GM12801 (cell line): Measurements from ENCODE around the gene GOLGA3.

Source experiments
- TF ChIP-seq, protein P1 (sequence below): IDR thresholded peaks from one replicate; pipeline ENCODE4 v1.5.1; 2011; ENCODE audit warnings: control low read depth; ENCODE audit not compliant: insufficient read length; ENCODE audit errors: extremely low read depth

Gene GOLGA3

DNA sequence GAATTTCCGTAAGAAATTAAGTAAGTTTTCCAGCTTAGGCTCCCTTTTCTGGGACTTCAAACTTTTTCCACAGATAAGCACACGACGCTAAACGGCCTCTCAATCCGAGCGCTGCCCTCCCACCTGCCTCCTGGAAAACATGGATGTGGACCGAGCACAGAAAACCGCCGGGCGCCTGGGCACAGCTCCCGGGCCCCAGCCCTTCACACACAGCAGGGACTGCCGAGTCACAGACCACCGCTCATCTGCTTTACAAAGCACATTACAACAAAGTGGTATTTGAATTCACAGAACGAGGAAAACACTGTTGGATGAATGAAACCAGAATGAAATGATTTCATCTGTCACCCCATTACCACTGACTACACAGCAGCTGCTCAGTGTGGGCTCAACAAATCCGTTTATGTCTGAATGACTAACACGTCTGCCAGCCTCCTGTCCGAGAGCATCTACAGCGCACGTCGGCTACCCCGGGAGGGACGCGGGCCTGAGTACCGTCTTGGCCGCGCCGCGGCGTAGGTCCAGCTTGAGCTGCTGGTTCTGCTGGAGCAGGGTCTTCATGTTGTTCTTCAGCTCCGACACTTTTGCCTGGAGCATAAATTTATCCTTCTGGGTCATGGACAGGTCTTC is 53.9 kb downstream of the GOLGA3 start:
- TF ChIP-seq, protein P1, sequence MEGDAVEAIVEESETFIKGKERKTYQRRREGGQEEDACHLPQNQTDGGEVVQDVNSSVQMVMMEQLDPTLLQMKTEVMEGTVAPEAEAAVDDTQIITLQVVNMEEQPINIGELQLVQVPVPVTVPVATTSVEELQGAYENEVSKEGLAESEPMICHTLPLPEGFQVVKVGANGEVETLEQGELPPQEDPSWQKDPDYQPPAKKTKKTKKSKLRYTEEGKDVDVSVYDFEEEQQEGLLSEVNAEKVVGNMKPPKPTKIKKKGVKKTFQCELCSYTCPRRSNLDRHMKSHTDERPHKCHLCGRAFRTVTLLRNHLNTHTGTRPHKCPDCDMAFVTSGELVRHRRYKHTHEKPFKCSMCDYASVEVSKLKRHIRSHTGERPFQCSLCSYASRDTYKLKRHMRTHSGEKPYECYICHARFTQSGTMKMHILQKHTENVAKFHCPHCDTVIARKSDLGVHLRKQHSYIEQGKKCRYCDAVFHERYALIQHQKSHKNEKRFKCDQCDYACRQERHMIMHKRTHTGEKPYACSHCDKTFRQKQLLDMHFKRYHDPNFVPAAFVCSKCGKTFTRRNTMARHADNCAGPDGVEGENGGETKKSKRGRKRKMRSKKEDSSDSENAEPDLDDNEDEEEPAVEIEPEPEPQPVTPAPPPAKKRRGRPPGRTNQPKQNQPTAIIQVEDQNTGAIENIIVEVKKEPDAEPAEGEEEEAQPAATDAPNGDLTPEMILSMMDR = no peak

DNA sequence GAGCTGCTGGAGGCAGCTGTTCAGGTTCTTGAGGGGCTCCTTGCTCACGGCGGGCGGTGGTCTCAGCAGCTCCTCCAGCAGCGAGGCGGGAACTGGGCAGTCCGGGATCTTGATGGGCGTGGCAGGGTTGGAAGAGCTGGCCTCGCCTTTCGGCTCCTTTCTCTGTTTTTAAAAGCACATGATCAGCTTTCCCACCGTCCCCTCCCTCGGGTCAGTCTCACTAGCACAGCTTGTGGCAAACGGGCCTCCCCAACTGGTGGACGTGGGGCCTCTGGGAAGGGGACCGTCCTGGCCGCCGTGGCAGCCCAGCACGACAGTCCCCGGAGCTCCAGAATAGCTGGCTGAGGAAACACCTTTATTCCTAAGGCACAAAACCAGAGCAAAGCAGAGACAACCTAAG is 54.5 kb downstream of the GOLGA3 start:
- TF ChIP-seq, protein P1 = no peak

DNA sequence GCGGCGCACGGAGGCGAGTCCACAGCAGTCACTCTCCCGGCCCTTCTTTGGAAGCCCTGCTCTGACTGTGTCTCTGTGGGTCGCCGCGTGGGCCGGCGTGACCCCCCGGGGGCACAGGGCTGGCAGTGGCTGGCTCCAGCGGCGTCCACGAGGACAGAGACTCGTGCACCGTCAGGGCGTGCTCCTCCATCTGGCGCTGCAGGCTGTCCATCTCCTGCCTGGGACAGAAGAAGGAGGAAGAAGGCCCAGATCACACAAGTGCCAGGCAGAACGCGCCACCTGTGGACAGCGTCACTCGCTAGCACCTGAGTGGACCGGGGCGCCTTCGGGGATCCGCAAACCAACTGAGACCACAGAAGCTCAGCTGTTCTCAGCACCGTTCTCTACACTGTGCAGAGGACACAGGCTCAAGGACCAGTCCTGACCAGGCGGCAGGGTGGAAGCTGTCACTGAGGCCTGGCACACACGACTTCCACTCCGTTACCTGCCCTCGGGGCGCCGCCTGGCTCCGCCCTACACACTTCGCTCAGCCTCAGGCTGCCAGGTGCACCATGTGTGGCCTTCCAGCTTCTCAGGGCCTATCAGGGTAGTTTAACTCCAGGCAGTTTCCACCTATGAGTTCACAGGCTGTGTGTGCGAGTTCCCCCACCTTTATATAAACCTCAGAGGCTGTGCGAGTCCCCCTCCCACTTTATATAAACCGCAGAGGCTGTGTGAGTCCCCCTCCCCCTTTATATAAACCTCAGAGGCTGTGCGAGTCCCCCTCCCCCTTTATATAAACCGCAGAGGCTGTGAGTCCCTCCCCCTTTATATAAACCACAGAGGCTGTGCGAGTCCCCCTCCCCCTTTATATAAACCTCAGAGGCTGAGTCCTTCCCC is 55.4 kb downstream of the GOLGA3 start:
- TF ChIP-seq, protein P1 = no peak

DNA sequence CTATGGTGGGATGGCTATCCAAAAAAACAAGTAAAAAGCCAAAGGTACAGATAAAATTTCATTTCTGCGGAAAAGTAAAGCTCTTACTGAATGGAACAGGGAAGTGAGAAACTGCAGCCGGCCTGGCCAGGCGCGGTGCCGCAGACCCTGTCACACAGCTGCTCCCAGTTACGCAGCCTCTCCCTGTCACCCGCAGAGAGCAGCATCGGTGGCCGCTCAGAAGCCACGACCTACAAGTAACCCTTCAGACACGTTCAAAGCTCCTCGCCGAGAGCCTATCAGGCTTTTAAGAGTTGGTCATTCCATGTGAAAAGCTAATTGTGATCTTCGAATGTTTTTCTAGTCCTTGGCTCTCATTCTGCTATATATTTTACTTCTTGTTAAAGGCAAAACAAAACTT is 56.1 kb downstream of the GOLGA3 start:
- TF ChIP-seq, protein P1 = no peak

DNA sequence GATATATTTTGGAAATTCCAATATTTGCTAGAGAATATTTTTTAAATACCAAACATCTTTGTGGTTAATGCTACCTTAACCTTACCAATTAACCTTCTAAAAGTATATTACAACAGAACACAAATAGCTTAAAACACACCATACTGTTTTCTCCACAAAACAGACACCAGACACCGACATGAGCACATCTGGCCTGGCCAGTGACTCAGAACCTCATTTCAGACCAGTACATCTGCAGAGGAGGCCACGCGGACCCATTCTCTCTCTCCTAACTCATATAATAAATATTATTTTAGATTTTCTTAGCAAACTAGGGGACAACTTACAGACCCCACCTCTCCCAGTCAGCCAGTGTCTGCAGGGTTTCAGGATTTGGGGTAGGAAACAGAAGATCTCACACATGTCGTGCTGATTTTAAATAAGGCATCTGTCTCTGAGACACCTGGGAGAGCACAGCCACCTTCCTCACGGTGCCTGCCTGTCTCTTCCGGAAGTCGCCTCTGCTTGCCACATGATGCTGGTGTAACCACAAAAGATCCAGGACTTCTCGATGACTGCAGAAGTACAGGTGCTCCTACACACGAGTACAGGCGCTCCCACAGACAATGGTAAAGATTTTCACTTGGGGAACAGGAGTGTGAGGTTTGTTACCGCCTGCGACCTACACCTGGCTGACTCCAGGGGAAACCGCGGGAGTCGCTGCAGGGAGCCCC is 57.4 kb downstream of the GOLGA3 start:
- TF ChIP-seq, protein P1 = no peak

DNA sequence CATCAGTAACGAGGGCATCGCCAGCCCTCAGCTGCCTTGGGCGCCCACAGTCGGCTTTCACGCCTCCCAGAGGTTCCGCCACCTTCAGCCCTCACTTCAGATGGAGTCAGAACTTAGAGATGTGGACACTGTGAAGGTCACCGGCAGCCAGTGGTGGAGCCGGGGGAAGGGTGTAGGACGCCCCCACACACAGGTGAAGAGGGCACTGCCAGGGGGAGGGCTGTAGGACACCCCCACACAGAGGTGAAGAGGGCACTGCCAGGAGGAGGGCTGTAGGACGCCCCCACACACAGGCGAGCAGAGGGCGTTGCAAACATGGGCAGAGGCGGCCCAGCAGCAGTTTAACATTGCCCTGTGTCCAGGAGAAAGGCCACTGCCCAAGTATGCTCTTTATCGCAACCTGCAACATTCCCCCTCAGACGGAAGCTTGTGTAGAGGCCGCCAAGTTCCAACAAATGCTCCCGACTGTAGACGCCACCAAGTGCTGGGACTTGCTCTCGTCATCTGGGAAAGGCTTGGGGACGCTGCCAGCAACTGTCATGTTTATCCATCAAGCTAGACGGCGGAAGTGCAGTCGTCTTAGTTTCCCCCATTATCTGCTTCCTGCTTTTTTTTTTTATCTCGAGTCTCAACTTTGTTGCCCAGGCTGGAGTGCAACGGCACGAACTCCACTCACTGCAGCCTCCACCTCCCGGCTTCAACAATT is 62.1 kb downstream of the GOLGA3 start:
- TF ChIP-seq, protein P1 = no peak

DNA sequence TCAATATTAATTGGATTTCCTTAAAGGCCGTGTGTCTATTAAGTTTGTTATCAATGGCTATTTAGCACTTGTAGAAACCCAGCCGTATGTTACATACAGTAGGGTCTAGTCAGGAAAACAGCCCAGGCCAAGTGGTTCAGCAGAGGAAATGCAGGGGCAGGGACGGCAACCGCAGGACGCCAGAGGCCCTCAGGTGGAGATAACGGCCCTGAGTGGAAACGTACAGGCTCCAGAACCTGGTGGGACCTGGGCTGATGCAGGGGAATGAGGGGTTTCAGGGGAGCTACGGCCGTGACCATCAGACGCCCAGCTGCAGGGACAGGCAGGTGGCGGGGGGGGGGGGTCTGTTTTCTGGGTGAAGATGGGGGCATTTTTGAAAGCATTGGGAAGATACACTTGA is 63.3 kb downstream of the GOLGA3 start:
- TF ChIP-seq, protein P1 = no peak
